HG02642 (cell line): ENCODE data around the gene CFAP157.

ENCODE experiments used
- ATAC-seq: cut with Tn5 transposase; IDR thresholded peaks from one replicate; pipeline ENCODE4 v1.9.1; 2021; ENCODE audit warnings: mild to moderate bottlenecking; ENCODE audit not compliant: unreplicated experiment, poor library complexity

CFAP157 gene

GRCh38 chr9:127706836-127707241, at the start of gene CFAP157:
Gene CFAP157, plus strand, starts transcription at chr9:127706988. Its CDS starts 44 bp downstream, at chr9:127707032.
- ATAC-seq = no peak

- no peak for ATAC-seq
Observed at GRCh38 chr9:127658428-127658827, 48.4 kb upstream of the CFAP157 start.

GRCh38 chr9:127660886-127661741, 45.7 kb upstream of the CFAP157 start:
- no peak for ATAC-seq

- no peak for ATAC-seq
Observed at GRCh38 chr9:127662617-127663016, 44.2 kb upstream of the CFAP157 start.

- no peak for ATAC-seq
Observed at GRCh38 chr9:127664324-127664677, 42.5 kb upstream of the CFAP157 start.

GRCh38 chr9:127664678-127665507, 41.9 kb upstream of the CFAP157 start:
- ATAC-seq = no peak

GRCh38 chr9:127667127-127667844, 39.5 kb upstream of the CFAP157 start:
- no peak for ATAC-seq

- no peak for ATAC-seq
Observed at GRCh38 chr9:127667906-127668305, 38.9 kb upstream of the CFAP157 start.

- no peak for ATAC-seq
Observed at GRCh38 chr9:127673234-127673633, 33.6 kb upstream of the CFAP157 start.

- no peak for ATAC-seq
Observed at GRCh38 chr9:127676638-127677037, 30.1 kb upstream of the CFAP157 start.

- ATAC-seq = no peak
Observed at GRCh38 chr9:127679506-127679905, 27.3 kb upstream of the CFAP157 start.

- ATAC-seq = no peak
Observed at GRCh38 chr9:127680226-127680625, 26.6 kb upstream of the CFAP157 start.

- ATAC-seq = no peak
Observed at GRCh38 chr9:127680846-127681245, 25.9 kb upstream of the CFAP157 start.

GRCh38 chr9:127682351-127683136, 24.2 kb upstream of the CFAP157 start:
- no peak for ATAC-seq

- ATAC-seq = no peak
Observed at GRCh38 chr9:127683723-127684122, 23.1 kb upstream of the CFAP157 start.

- ATAC-seq = no peak
Observed at GRCh38 chr9:127684576-127684975, 22.2 kb upstream of the CFAP157 start.

GRCh38 chr9:127686461-127687393, 20.1 kb upstream of the CFAP157 start:
- ATAC-seq = no peak

GRCh38 chr9:127689329-127690000, 17.3 kb upstream of the CFAP157 start:
- no peak for ATAC-seq
